ENCODE data around the gene FCHO1.

The FCHO1 gene

DNA sequence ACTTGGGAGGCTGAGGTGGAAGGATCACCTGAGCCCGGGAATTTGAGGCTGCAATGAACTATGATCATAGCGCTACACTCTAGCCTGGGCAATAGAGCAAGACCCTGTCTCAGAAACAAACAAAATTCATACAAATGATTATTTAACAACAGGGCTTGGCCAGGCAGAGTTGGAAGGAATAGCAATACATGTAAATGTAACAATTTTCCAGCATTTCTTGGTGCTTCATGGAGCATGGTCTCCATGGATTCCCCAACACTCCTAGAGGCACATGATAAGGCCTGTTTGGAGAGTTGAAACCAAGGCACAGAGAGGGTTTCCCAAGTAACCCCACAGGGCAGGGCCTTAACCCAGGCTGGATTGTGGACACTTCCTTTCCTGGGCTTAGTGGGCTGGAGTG, 59.8 kb downstream of the FCHO1 start:
- intact Hi-C loops (cut with DNase I; ENCODE audit: low total_unique reads), result no loop called here
- DNase-seq, result no peak
- Histone ChIP-seq H3K9me3 (peaks cover 0 to 3% (median 0%) of the 10 kb centered on the region in 3 donors), H3K36me3 (no peaks in the 10 kb centered on the region), H3K27me3 (peaks cover 0 to 54% of the 10 kb centered on the region in 2 donors), H3K4me3 (no peak overlapping the region), H3K27ac (no peak overlapping the region), H3K4me1 (no peaks in the 10 kb centered on the region)
- TF ChIP-seq, protein P1, sequence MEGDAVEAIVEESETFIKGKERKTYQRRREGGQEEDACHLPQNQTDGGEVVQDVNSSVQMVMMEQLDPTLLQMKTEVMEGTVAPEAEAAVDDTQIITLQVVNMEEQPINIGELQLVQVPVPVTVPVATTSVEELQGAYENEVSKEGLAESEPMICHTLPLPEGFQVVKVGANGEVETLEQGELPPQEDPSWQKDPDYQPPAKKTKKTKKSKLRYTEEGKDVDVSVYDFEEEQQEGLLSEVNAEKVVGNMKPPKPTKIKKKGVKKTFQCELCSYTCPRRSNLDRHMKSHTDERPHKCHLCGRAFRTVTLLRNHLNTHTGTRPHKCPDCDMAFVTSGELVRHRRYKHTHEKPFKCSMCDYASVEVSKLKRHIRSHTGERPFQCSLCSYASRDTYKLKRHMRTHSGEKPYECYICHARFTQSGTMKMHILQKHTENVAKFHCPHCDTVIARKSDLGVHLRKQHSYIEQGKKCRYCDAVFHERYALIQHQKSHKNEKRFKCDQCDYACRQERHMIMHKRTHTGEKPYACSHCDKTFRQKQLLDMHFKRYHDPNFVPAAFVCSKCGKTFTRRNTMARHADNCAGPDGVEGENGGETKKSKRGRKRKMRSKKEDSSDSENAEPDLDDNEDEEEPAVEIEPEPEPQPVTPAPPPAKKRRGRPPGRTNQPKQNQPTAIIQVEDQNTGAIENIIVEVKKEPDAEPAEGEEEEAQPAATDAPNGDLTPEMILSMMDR (IDR thresholded peaks at IDR 0.05), result no peak

DNA sequence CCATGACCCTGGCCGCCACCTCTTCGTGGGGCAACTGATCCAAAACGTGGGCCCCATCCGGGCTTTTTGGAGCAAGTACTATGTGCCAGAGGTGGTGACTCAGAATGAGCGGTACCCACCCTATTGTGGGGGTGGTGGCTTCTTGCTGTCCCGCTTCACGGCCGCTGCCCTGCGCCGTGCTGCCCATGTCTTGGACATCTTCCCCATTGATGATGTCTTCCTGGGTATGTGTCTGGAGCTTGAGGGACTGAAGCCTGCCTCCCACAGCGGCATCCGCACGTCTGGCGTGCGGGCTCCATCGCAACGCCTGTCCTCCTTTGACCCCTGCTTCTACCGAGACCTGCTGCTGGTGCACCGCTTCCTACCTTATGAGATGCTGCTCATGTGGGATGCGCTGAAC, 60.4 kb downstream of the FCHO1 start:
- intact Hi-C loops (cut with DNase I; ENCODE audit: low total_unique reads), result no loop called here
- no peaks in the 10 kb centered on the region for H3K4me1 ChIP-seq
- H3K4me3 ChIP-seq, result no peak overlapping the region
- H3K27me3 ChIP-seq, result peaks cover 0 to 58% of the 10 kb centered on the region in 2 donors
- no peak for DNase-seq
- no peak overlapping the region for H3K27ac ChIP-seq
- peaks cover 0 to 3% (median 0%) of the 10 kb centered on the region in 3 donors for H3K9me3 ChIP-seq
- H3K36me3 ChIP-seq, result no peaks in the 10 kb centered on the region
- TF ChIP-seq, protein P1 (IDR thresholded peaks at IDR 0.05), result no peak

DNA sequence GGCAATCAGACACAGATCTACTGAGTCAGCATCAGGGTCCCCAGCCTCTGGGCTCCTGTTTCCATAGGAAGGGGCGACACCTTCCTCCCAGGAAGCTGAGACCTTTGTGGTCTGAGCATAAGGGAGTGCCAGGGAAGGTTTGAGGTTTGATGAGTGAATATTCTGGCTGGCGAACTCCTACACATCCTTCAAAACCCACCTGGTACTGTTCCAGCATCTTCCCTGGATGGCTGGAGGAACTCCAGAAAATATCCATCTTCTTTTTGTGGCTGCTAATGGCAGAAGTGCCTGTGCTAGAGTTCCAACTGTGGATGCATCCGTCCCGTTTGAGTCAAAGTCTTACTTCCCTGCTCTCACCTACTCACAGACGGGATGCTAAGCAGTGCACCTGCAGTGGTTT, 60.8 kb downstream of the FCHO1 start:
- H3K9me3 ChIP-seq, result peaks cover 0 to 3% (median 0%) of the 10 kb centered on the region in 3 donors
- no peak for DNase-seq
- TF ChIP-seq, protein P1 (IDR thresholded peaks at IDR 0.05), result no peak
- intact Hi-C loops (cut with DNase I; ENCODE audit: low total_unique reads), result no loop called here
- no peak overlapping the region for H3K27ac ChIP-seq
- H3K4me1 ChIP-seq, result no peaks in the 10 kb centered on the region
- H3K27me3 ChIP-seq, result peaks cover 0 to 58% of the 10 kb centered on the region in 2 donors
- H3K36me3 ChIP-seq, result no peaks in the 10 kb centered on the region
- no peak overlapping the region for H3K4me3 ChIP-seq

DNA sequence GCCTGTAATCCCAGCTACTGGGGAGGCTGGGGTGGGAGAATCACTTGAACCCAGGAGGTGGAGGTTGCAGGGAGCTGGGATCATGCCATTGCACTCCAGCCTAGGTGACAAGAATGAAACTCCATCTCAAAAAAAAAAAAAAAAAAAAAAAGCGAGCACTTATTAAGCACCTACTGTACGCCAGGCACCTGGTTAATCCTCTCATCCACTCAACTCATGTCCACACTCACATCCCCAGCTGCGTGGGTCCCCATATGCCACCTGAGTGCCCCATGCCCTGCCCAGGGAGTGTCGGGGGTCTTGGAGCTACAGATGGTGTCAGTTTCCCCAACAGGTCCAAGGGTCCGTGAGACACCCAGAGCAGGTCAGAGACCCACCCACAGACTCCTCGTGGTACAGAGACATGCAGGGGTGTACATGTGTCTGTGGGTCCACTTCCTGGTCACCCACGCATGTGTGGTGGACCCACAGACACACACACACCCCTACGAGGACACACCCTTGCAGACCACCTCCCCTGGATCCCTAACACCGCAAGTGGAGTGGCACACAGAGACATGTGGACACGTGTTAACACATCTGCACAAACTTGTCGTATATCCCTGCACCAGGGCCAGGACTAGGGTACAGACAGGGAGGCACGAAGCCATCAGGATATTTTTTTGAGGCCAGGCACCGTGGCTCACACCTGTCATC, 66.5 kb downstream of the FCHO1 start:
- TF ChIP-seq, protein P1 (IDR thresholded peaks at IDR 0.05), result no peak
- no peaks in the 10 kb centered on the region for H3K36me3 ChIP-seq
- no peaks in the 10 kb centered on the region for H3K9me3 ChIP-seq
- no peak for DNase-seq
- H3K4me3 ChIP-seq, result no peak overlapping the region
- H3K27ac ChIP-seq, result no peak overlapping the region
- peaks cover 0 to 36% of the 10 kb centered on the region in 2 donors for H3K27me3 ChIP-seq
- intact Hi-C loops (cut with DNase I; ENCODE audit: low total_unique reads), result no loop called here
- H3K4me1 ChIP-seq, result no peaks in the 10 kb centered on the region

DNA sequence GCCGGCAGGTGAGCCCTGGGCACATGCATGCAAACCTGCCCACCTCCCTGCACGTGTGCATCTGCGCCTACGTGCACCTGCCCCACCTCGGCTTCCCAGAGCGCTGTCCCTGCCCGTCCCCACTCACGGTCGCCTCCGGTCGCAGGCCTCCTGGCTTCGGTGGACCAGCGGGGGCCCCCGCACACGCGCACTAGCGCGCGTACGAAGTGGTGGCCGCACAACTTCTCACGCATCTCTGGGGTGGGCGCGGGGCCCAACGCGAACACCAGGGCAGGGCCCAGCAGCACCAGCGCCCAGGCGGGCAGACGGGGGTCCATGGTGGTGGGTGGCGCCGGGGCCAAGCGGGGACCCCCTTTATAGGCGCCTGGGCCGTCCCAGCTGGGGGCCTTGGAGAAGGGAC, 69.9 kb downstream of the FCHO1 start, which contains the start of gene INSL3:
INSL3 (minus strand) TSS at position 330 of the 400 bp plus-strand sequence; CDS start at position 317, 13 bp downstream.
- Histone ChIP-seq H3K27ac (no peak within 1 kb of the TSS), H3K4me1 (no peaks in the 10 kb centered on the region), H3K27me3 (peaks cover 0 to 37% of the 10 kb centered on the region in 2 donors), H3K9me3 (no peaks in the 10 kb centered on the region), H3K4me3 (no peak within 1 kb of the TSS), H3K36me3 (no peaks in the 10 kb centered on the region)
- no peak for DNase-seq
- intact Hi-C loops (cut with DNase I; ENCODE audit: low total_unique reads), result no loop called here
- TF ChIP-seq, protein P1 (IDR thresholded peaks at IDR 0.05), result no peak
